ENCODE data around the gene PPM1N. TPM values are rescaled to one million over a fixed set of nuclear protein-coding genes. Genes with fewer than 3 reads are reported as not detected.
A peak's percentile ranks its signal among the peaks of the same experiment; 100 is the strongest.

Gene PPM1N
- total and polyA plus RNA-seq, 2 of the 13 experiments (the other 11 are each of a cell fraction or from before 2014, with no cell fraction given), result 0.31 to 1.8 TPM

- TF ChIP-seq ZBTB40 (IDR thresholded peaks at IDR 0.05) (no peak), ZBTB40 (CRISPR knock-in tag; IDR thresholded peaks at IDR 0.05) (no peak), CEBPB (IDR thresholded peaks at IDR 0.05; ENCODE audit: borderline replicate concordance, low read depth, low read length) (no peak), KDM5B (CRISPR knock-in tag; IDR thresholded peaks at IDR 0.05; ENCODE audit: borderline replicate concordance) (peak; percentile 19; the same call in 1 of the 2 replicates), ZNF138 (CRISPR knock-in tag; IDR thresholded peaks at IDR 0.05; ENCODE audit: low read depth) (no peak), RORA (CRISPR knock-in tag; IDR thresholded peaks at IDR 0.05) (no peak), XBP1 (CRISPR knock-in tag; IDR thresholded peaks at IDR 0.05) (no peak), ZSCAN20 (CRISPR knock-in tag; IDR thresholded peaks at IDR 0.05; ENCODE audit: borderline replicate concordance) (peak; percentile 52; the same call in 1 of the 2 replicates), NFKB2 (CRISPR knock-in tag; IDR thresholded peaks at IDR 0.05; ENCODE audit: borderline replicate concordance) (peak; percentile 13; the same call in 1 of the 2 replicates), HDAC6 (IDR thresholded peaks at IDR 0.05; ENCODE audit: low read depth, low read length) (no peak), BHLHE40 (IDR thresholded peaks at IDR 0.05; ENCODE audit: low read length) (no peak), SIN3A (IDR thresholded peaks at IDR 0.05; ENCODE audit: borderline replicate concordance, low read depth, low read length) (no peak), SATB2 (CRISPR knock-in tag; IDR thresholded peaks at IDR 0.05) (no peak; the same call in 1 of the 2 replicates), ZMYM3 (CRISPR knock-in tag; IDR thresholded peaks at IDR 0.05) (peak; percentile 94), ZNF501 (CRISPR knock-in tag; IDR thresholded peaks at IDR 0.05) (peak; percentile 86), ZNF850 (CRISPR knock-in tag; conservative IDR thresholded peaks at IDR 0.05) (no peak), BRCA1 (CRISPR knock-in tag; IDR thresholded peaks at IDR 0.05) (peak; percentile 68; the same call in 1 of the 2 replicates), NR2C2 (CRISPR knock-in tag; IDR thresholded peaks at IDR 0.05; ENCODE audit: borderline replicate concordance) (no peak), ZNF83 (CRISPR knock-in tag; IDR thresholded peaks at IDR 0.05; ENCODE audit: borderline replicate concordance) (no peak), PITX1 (CRISPR knock-in tag; IDR thresholded peaks at IDR 0.05) (peak; percentile 68; the same call in 1 of the 2 replicates), GATAD2A (CRISPR knock-in tag; IDR thresholded peaks at IDR 0.05) (peak; percentile 68), ZNF33A (CRISPR knock-in tag; IDR thresholded peaks at IDR 0.05; ENCODE audit: borderline replicate concordance) (peak; percentile 40; the same call in 1 of the 2 replicates), ZFP36 (IDR thresholded peaks at IDR 0.05; ENCODE audit: borderline replicate concordance, low read depth, low read length, partially characterized antibody) (no peak)
These were observed 19.6 kb upstream of the PPM1N start (continued) for GRCh38 chr19:45478454-45479238.
